Cortex of kidney (tissue), 1 donor: ENCODE data around the gene CA7.

Source experiments
- DNase-seq: peaks from one replicate; lab custom pipeline; 2025; lab: John Stamatoyannopoulos, UW

CA7 gene

DNA sequence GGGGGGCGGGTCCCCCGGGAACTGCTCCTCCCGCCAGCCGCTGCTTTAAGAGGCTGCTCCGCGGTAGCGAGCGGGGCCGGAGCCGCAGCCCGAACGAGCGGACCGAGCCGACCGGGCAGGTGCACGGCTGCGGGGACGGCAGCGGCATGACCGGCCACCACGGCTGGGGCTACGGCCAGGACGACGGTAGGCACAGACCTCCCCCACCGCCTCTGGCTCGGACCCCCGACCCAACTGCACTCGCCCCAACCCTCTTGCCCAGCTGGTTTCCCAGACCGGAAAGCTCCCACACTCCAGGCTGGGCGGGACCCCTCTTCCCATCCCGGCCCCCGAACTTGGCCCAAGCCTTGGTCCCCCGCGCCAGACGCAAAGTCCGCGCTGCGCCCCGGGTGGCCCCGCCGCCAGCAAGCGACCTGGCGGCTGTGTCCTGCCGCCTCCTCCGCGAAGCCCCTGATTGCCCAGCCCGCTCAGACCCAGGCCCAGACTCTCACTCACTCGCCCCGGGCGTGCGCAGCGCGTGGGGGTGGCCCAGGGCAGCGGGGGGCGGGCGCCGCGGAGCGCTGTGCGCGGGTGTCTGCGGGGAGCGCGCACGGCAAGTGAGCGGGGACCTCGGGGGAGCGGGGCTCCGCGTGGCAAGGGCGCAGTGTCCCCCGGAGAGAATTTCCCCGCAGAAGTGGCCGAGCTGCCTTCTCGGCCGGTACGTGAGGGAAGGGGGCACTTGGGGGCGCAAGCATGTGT is at the start of gene CA7:
Gene CA7 (plus strand): TSS at position 73 of the 738 bp plus-strand sequence. CDS start 74 bp downstream, at position 147.
- no peak for DNase-seq

DNA sequence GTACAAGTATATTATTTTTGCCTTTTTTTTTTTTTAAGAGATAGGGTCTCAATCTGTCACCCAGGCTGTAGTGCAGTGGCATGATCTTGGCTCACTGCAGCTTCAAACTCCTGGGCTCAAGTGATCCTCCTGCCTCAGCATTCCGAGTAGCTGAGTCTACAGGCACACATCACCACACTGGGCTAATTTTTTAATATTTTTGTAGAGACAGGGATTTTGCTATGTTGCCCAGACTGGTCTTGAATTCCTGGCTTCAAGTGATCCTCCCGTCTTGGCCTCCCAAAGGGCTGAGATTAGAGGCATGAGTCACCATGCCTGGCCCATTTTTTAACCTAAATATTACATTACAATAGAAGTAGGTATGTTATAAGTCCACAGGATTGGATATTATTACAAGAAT is 46.1 kb upstream of the CA7 start:
- no peak for DNase-seq

DNA sequence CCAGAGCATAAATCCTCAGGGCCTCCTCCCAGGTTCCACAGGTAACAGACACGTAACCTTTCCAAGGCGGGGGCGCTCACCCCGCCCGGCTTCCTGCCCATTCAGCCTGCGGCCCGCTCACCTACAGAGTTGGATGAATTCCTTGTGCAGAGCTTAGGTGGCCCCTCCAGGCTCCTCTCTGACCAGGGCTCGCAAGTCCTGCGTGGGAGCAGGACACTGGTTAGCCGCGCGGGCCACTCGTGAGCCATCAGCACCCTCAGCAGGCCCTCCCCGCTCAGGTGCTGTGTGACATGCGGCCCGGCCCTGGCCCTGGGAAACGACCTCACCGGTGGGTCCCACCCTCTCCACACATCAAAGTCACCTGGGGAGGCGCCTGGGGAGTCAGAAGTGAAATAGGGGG is 43.4 kb upstream of the CA7 start:
- DNase-seq = no peak

DNA sequence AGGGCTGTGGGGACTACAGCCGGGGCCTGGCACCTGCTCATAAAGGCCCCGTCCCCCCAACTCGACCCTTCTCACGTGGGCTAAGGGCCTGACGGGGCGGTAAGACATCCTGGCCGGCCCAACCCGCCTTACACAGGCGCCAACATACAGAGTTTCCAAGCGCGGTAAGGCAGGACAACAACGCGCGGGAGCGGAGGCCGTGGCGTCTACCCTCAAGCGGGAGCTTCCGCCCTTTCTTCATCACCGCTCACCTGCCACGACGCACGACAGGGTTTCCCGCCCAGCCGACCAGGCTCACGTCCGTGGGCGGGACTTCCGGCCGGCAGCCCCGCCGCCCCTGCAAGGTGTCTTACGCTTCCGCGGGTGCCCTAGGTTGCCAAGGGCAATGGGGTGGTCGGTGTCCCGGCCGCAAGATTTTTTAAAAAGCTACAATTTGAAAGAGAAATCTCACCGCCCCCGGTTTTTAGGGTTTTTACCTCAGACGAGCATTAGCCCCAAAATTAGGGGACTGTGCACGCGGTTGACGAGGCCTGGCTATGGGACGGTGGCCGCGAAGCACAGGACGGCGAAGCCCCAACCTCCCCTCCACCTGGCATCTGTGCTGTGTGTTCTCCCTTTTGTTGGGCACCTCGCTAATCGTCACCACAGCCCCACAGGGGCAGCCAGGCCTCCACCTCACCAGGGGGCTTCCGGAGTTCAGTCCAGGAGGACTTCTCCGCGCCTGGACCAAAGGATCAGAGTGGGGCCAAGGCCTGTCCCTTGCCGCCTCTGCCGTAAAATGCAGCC is 42.7 kb upstream of the CA7 start, which contains the start of gene TERB1:
Gene TERB1 (minus strand): TSS at position 265 of the 786 bp plus-strand sequence. CDS start 4,786 bp downstream, outside the sequence.
- DNase-seq = no peak

DNA sequence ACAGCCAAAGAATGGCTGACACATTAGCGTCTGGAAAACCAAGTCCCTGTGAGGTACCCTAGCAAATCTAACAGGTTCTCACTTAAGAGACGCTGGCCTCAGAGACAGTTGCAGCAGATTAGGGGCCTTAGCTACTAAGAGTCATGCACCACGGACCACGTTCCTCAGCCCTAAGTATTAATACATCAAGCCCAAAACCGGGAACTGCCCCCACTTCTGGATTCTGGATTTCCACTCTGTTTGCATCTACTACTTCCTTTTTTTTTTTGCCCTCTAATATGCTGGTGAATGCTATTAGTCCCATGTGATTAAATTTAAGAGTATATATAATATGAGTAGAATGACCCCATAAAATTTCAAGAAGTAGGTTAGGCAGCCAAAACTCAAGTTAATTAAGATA is 42.1 kb upstream of the CA7 start:
- no peak for DNase-seq

DNA sequence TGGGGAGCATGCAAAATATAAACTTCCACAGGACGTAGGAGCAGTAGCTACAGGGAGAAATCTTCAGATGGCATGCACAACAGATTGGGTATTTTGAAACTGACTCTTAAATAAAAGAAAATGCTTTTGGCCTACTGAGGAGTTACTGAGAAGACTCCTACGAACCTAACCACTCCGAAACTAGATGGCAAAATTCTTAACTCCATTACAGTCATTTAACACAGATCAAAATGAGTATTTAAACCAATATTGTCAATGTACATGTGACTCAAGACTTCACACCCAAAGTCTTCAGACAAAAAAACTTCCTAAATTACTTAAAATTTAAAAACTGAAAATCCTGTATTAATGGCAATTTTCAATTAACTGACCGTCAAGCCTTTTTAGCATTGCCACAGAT is 34.4 kb upstream of the CA7 start:
- no peak for DNase-seq

DNA sequence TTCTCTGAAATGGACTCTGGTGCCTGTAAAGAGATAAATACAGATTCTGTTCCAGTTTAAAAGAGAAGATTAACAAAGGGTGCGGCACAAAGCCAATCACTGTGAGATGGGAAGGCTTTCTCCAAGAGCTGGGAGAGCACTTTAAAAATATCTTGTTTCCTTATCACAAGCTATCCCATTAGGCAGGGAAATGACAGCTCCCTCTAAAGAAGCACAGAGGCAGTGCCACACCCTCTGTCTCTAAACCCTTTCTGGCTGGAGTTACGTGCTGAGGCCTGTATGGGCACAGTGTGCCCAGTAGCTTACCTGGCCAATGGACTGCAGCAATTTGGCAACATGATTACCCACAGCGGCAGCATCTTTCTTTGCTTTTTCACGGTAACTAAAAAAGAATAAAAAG is 33.8 kb upstream of the CA7 start:
- DNase-seq = no peak

DNA sequence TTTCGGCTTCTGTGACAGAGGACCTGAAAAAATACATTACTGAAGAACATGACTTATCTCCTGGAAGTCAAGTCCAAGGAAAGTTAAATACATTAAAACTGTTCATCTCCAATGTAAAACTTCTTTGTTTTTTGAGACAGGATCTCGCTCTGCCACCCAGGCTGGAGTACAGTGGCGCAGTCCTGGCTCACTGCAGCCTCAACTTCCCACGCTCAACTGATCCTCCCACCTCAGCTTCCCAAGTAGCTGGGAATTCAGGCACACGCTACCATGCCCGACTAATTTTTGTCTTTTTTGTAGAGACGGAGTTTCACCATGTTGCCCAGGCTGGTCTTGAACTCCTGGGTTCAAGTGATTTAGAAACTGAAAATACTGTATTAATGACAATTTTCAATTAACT is 33.2 kb upstream of the CA7 start:
- no peak for DNase-seq

DNA sequence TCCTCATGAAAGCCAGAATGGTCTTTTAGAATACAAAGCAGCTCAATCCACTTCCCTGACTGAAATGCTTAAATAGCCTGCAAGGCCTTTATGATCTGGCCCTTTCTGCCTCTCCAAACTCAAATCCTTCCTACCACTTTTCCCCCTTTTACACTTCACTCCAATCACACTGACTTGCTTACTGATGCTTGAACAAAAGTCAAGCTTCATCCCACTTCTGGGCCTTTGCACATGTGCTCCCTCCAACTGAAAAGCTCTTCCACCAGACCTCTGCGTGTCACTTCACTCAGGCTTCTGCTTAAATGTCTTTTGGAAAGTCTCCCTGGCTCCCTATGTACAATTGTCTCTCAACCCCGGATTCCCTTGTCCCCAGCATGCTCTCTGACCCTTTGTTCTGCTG is 29.5 kb upstream of the CA7 start:
- DNase-seq = no peak

DNA sequence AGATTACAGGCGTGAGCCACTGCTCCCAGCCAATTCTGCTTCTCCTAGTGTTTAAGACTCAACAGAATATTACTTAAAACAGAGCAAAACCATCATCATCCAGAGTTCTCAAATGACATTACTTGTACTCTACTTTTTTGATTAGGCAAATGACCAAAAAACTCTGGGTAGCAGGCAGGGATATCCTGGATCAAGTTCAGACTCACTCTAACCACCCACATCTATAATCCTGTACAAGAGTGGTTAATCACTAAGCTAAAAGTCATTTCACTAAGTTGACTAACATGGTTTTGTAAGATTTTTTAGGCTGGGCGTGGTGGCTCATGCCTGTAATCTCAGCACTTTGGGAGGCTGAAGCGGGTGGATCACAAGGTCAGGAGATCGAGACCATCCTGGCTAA is 20.2 kb upstream of the CA7 start:
- no peak for DNase-seq

DNA sequence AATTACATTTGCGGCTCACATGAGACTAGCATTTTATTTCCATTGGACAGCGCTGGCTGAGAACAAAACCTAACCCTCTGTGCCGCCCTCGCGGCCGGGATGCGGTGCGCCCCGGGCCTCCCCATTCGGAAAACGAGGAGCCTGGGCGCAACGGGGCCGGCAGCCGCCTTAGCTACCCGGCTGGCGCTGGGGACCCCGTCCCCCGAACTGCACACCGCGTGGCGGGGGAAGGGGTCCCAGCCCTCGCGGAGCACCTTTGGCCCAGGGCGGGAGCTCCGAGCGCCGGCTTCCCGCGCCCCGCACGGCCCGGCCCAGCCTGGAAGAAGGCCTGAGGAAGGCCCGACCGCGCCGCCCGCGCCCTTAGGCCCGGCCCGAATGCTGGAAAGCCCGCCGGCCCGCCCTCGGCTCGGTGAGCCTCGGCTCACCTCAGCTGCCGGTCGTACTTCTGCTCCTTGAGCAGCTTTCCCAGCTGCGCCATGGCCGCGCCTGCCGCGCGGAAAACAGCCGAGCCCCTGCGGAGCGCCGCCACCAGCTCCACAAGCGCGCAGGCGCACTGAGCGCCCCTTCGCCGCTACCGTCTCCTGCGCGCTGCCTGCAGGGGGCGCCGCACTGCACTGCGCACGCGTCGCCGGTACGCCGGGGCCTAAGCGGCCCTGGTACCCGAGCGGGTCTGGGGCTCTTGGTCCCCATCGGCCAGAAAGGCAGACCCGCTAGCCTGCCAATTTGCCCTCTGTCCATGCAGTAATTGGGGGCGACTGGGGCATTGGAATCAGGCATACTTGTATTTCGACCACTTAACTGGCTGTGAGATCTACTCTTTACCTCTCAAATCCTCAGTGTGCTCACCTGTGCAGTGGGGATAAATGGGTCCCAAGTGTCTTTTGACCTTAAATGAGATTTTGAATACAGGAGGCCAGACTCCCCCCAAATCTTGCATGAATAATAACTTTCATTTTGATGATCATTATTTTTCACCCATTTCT is 13.5 kb upstream of the CA7 start, which contains the start of gene NAE1:
Gene NAE1 (minus strand): TSS at position 555 of the 983 bp plus-strand sequence. CDS start 77 bp downstream, at position 478.
- DNase-seq = no peak

DNA sequence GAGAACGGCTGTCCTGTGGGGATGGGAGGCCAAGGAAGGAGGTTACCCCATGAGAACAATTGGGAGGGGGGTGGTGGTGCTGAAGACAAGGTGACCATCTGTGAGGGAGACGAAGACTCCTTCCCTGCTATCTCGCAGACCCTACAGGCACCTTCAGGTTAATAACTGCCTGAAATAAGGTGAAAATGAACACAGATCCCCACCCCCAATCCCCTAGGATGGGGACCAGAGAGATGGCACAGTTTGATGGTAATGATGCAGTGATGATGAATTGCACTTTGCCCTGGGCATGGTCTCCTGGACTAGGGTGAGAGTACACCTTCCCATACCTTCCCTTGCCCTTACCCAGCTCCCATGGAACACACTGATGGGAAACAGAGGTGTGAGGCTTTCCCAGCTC is 12.0 kb upstream of the CA7 start:
- no peak for DNase-seq

DNA sequence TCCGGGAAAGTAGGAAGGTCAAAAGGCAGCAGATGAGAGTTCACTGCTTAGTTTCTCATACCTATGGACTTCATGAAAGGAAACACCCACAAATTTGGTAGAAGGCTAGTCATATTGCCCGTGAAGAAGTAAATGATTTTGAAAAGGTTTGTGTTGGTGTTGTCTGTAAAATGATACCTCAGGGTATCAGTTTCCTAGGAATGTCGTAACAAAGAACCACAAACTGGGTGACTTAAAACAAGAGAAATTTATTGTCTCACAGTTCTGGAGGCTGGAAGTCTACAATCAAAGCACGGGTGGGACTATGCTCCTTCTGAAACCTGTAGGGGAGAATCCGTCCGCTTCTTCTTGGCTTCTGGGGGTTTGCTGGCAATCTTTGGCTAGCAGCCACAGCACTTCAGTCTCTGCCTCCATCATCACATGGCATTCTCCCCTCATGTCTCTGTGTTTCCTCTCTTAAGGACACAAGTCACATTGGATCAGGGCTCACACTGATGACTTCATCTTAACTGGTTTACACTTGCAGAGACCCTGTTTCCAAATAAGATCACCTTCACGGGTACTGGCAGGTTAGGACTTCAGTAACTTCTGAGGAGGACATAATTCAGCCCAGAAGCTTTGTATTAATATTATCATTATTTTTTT is 11.4 kb upstream of the CA7 start:
- DNase-seq = no peak

DNA sequence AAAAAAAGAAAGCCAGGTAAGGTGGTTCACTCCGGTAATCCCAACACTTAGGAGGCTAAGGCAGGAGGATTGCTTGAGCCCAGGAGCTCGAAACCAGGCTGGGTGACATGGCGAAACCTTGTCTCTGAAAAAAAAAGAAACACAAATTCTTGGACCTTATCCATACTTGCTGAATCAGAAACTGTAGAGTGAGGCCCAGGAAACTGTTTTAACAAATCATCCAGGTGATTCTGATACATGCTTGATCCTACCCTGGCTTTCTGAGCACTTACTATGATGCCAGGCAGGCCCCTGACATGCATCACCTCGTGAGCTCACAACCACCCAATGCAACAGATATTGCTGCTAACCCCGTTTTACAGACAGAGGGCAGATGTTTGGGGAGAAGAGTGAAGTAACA is 9.5 kb upstream of the CA7 start:
- DNase-seq = no peak

DNA sequence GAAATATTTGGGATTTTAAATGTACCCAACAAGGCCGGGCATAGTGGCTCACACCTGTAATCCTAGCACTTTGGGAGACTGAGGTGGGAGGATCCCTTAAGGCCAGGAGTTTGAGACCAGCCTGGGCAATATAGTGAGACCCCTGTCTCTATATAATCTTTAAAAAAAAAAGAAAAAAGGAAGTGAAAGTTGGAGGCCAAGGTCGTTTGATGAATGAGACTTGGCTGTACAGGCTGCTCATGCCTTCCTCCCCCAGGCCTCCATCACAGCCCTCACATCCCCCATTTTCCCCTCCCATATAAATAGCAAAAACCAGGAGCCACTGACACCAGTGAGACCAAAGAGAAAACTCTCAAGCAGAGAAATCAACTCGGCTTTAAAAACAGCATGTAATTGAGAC is 3.3 kb upstream of the CA7 start:
- no peak for DNase-seq

DNA sequence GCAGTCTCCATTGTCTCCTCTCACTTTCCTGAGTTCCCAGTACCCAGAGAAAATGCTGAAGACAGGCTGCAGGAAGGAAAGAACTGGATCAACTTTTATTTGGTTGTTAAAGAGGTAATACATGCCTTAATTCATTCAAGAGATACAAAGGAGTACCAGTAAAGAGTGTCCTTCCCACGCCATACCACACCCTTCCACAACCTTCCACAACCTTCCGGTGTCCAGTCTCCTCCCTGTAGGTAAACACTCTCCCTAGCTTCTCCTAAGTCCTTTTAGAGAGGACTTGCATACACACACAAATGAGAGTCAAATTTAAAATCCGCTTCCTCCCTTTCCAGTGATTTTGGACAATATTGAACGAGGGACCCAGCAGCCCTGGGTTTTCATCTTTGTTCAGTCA is 2.8 kb upstream of the CA7 start:
- no peak for DNase-seq

DNA sequence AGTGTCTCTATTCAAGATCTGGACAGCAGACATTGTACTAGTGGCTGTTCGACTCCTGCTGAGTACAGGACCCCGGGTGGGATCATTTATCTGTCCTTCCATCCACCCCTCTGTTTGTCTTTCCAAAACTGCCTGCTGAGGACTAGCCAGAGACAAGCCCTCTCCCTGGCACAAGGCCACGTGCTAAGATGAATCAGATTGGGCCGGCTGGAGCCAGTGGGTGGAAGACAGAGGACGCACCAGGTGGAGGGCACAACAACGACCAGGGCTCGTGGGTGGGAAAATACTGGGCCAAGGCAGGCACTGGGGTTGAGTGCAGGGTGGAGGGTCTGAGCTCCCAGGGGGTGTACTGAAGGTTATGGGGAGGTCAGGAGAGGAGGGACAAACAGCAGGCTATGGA is 1.4 kb upstream of the CA7 start:
- no peak for DNase-seq

DNA sequence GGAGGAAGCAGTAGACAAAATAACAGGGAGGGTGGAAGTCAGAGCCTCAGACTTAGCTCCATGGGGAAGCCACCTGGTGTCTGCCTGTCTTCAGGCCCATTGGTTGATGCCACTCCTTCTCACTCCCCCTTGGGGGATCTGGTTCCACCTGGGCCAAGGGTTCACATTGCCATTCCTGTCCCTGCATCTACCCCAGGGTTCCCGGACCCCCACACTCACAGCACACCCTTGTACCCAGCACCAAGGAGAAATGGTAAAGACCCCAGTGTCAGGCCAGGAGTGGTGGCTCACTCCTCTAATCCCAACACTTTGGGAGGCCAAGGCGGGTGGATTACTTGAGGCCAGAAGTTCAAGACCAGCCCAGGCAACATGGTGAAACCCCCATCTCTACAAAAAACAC is 1.0 kb upstream of the CA7 start:
- no peak for DNase-seq

DNA sequence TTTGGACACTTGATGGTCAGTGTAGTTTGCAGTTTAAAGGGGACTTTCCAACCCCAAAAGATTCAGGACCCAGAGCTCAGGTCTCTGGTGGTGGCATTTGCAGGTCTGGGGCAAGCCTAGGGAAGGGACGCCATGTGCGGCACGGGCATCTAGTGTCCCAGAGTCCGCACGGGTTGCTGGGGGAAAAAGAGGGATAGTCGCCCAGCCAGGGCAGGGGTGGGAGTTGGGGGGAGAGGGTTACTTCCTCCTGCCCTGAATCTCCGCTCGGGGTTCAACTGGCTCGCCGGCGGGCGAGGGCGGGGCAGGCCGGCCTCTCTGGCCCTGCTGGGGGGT is 239 bp upstream of the CA7 start:
- no peak for DNase-seq

DNA sequence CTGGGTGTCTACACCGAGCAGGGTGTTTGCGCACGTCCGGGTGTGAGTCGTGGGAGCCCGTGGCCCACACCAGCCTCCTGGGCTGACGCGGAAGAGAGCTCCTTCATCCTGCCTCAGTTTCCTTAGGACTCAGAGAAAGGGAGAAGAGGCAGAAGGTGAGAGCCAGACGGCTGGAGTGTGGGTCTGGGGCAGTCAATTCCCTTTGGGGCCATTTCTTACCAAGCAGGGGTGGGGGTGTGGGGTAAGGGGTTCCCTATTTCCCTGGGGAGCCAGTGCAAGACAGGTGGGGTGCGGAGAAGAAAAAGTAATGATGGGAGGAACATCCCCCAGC is 831 bp downstream of the CA7 start:
- DNase-seq = no peak

DNA sequence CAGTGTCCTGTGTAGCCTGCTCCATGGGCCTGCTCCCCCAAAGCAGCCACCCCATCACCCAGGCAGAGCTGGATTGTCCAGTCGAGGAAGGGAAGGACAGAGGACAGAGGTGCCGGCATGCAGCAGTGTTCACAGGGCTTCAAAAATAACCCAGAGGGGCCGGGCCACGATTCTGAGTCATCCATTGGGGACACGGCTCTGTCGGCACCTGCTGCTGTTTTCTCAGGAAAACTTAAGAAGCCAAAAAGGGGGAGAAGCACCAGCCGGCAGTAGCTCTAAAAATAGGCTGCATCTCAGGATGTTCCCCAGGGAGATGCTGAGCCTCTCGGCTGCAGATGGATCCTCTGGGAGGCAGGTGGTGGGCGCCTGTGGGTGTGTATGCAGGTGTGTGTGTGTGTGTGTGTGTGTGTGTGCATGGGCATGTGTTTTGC is 1.6 kb downstream of the CA7 start:
- DNase-seq = no peak

DNA sequence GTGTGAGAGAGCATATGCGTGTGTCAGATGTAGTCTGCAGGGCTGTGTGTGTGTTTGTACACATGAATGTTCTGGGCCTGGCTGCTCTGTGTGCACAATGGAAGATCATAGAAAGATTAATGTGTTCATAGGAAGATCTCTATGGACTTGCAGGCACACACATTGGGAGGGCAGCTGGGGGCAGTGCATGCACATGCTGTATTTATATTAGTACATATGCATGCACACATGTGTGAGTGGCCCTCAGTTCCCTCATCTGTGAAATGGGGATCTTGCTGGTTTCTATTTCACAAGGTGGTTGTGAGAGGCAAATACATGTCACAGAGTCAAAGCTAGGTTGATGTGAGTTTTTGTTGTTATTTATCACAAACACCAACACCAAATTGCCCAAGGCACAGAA is 2.1 kb downstream of the CA7 start:
- no peak for DNase-seq
